ENCODE measurements around the gene SNRPD2.

Gene SNRPD2

GRCh38 chr19:45659096-45659729, 32.5 kb downstream of the SNRPD2 start:
- Histone ChIP-seq H2AK5ac (ENCODE audit: low read depth, low read length) (peak overlapping the region; percentile 58), H3K27ac (replicated peaks; ENCODE audit: low read length) (no peak overlapping the region), H2BK15ac (ENCODE audit: low read length) (no peak overlapping the region), H3K27me3 (ENCODE audit: control insufficient read depth in 3 of 3, insufficient read depth in 3 of 3, low read depth in 1 of 3, low read length in 3 of 3) (peaks cover 0 to 6% (median 0%) of the 10 kb centered on the region in 3 experiments), H3K18ac (ENCODE audit: low read length) (no peak overlapping the region), H3K4me3 (ENCODE audit: low read length in 2 of 2) (no peak overlapping the region), H3K36me3 (replicated peaks in 1 of 2; ENCODE audit: control insufficient read depth in 2 of 2, insufficient read depth in 2 of 2, low read length in 2 of 2) (no peaks in the 10 kb centered on the region), H4K91ac (ENCODE audit: low read depth, low read length, poor library complexity) (no peak overlapping the region), H4K8ac (ENCODE audit: low read depth, low read length) (no peak overlapping the region), H2BK120ac (ENCODE audit: low read depth, low read length) (no peak overlapping the region), H3K79me1 (ENCODE audit: low read depth, low read length) (no peaks in the 10 kb centered on the region), H3K14ac (ENCODE audit: low read length) (no peak overlapping the region), H3K4me2 (ENCODE audit: insufficient read depth, low read length, poor library complexity, severe bottlenecking) (no peak overlapping the region), H3K9ac (ENCODE audit: low read depth, low read length, poor library complexity) (no peak overlapping the region), H3K23ac (ENCODE audit: low read depth, low read length, poor library complexity) (no peak overlapping the region), H2BK12ac (ENCODE audit: low read length) (peak overlapping the region; percentile 82), H3K4ac (ENCODE audit: low read length) (peak overlapping the region; percentile 10), H2BK5ac (ENCODE audit: low read length) (no peak overlapping the region), H2AFZ (ENCODE audit: low read length) (no peak overlapping the region), H3K9me3 (replicated peaks in 1 of 2; ENCODE audit: control insufficient read depth in 2 of 2, insufficient read depth in 1 of 2, low read depth in 1 of 2, low read length in 2 of 2) (no peaks in the 10 kb centered on the region), H3K4me1 (ENCODE audit: control insufficient read depth in 2 of 2, insufficient read depth in 1 of 2, low read depth in 1 of 2, low read length in 2 of 2) (peaks cover 0 to 3% of the 10 kb centered on the region in 2 donors)
- no CpG with 5 or more reads among the region's 6 CpGs for WGBS, 2 donors (ENCODE audit: extremely low coverage in 2 of 2, insufficient read length in 2 of 2, insufficient replicate concordance in 1 of 2)
- DNase-seq (ENCODE audit: low spot score), result no peak

DNA sequence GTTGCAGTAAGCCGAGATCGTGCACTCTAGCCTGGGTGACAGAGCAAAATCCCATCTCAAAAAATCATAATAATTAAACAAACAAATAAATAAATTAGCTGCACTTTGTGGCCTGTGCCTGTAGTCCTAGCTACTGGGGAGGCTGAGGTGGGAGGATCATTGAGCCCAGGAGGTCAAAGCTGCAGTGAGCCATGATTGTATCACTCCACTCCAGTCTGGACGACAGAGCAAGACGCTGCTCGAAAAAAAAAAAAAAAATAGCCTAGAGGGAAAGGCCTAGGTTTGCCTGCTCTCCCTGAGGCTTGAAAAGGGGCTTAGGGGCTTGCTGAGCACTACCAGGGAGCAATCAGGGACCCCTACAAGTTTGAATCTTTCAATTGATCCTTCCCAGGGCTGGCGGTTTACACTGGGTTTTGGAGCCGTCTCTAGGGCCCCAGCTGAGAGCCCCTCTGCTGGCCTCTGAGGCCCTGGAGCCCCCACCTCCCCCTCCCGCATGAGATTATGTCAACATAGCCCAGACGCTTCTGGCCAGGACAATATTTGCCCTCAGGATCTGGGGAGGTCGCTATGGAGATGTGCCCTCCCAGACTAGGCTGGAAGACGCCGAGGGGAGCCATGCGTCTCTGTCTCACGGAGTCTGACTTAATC, 34.1 kb downstream of the SNRPD2 start:
- DNase-seq (ENCODE audit: low spot score), result no peak

DNA sequence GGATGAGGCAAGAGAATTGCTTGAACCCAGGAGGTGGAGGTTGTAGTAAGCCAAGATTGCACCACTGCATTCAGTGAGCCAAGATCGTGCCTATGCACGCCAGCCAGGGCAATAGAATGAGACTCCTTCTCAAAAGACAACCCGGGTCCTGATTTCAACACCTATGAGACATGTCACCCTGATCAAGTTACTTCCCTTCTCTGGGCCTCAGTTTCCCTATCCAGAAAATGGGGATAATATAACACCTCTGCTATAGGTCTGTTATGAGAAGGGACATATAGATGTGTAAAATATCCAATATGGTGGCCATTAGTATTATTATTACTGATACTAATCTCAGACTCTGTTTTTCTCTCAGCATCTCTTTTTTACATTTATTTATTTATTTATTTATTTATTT, 36.7 kb downstream of the SNRPD2 start:
- Histone ChIP-seq H2BK12ac (ENCODE audit: low read length) (no peak overlapping the region), H3K4ac (ENCODE audit: low read length) (no peak overlapping the region), H3K23ac (ENCODE audit: low read depth, low read length, poor library complexity) (no peak overlapping the region), H2AK5ac (ENCODE audit: low read depth, low read length) (no peak overlapping the region), H3K27ac (replicated peaks; ENCODE audit: low read length) (no peak overlapping the region), H3K79me1 (ENCODE audit: low read depth, low read length) (no peaks in the 10 kb centered on the region), H3K36me3 (replicated peaks in 1 of 2; ENCODE audit: control insufficient read depth in 2 of 2, insufficient read depth in 2 of 2, low read length in 2 of 2) (no peaks in the 10 kb centered on the region), H3K4me1 (ENCODE audit: control insufficient read depth in 2 of 2, insufficient read depth in 1 of 2, low read depth in 1 of 2, low read length in 2 of 2) (peaks cover 0 to 3% of the 10 kb centered on the region in 2 donors), H3K27me3 (ENCODE audit: control insufficient read depth in 3 of 3, insufficient read depth in 3 of 3, low read depth in 1 of 3, low read length in 3 of 3) (no peaks in the 10 kb centered on the region), H3K4me2 (ENCODE audit: insufficient read depth, low read length, poor library complexity, severe bottlenecking) (no peak overlapping the region), H2BK120ac (ENCODE audit: low read depth, low read length) (no peak overlapping the region), H4K8ac (ENCODE audit: low read depth, low read length) (no peak overlapping the region), H3K9me3 (replicated peaks in 1 of 2; ENCODE audit: control insufficient read depth in 2 of 2, insufficient read depth in 1 of 2, low read depth in 1 of 2, low read length in 2 of 2) (peaks cover 0 to 3% of the 10 kb centered on the region in 2 donors), H2AFZ (ENCODE audit: low read length) (no peak overlapping the region), H3K18ac (ENCODE audit: low read length) (no peak overlapping the region), H3K4me3 (ENCODE audit: low read length in 2 of 2) (no peak overlapping the region), H2BK15ac (ENCODE audit: low read length) (no peak overlapping the region), H2BK5ac (ENCODE audit: low read length) (no peak overlapping the region), H3K9ac (ENCODE audit: low read depth, low read length, poor library complexity) (no peak overlapping the region), H3K14ac (ENCODE audit: low read length) (no peak overlapping the region), H4K91ac (ENCODE audit: low read depth, low read length, poor library complexity) (no peak overlapping the region)
- DNase-seq (ENCODE audit: low spot score), result no peak
- no CpG with 5 or more reads among the region's 3 CpGs for WGBS, 2 donors (ENCODE audit: extremely low coverage in 2 of 2, insufficient read length in 2 of 2, insufficient replicate concordance in 1 of 2)

More for the DNA sequence above, 34.1 kb downstream of the SNRPD2 start:
- H3K18ac ChIP-seq (ENCODE audit: low read length), result peak overlapping the region; percentile 31
- no peak overlapping the region for H2BK12ac ChIP-seq (ENCODE audit: low read length)
- no CpG with 5 or more reads among the region's 14 CpGs for WGBS, 2 donors (ENCODE audit: extremely low coverage in 2 of 2, insufficient read length in 2 of 2, insufficient replicate concordance in 1 of 2)
- peaks cover 0 to 3% of the 10 kb centered on the region in 2 donors for H3K4me1 ChIP-seq (ENCODE audit: control insufficient read depth in 2 of 2, insufficient read depth in 1 of 2, low read depth in 1 of 2, low read length in 2 of 2)
- H2AK5ac ChIP-seq (ENCODE audit: low read depth, low read length), result no peak overlapping the region
- H3K23ac ChIP-seq (ENCODE audit: low read depth, low read length, poor library complexity), result no peak overlapping the region
- peaks cover 0 to 3% of the 10 kb centered on the region in 2 donors for H3K9me3 ChIP-seq (replicated peaks in 1 of 2; ENCODE audit: control insufficient read depth in 2 of 2, insufficient read depth in 1 of 2, low read depth in 1 of 2, low read length in 2 of 2)
- no peak overlapping the region for H3K27ac ChIP-seq (replicated peaks; ENCODE audit: low read length)
- no peak overlapping the region for H2BK15ac ChIP-seq (ENCODE audit: low read length)
- no peak overlapping the region for H4K8ac ChIP-seq (ENCODE audit: low read depth, low read length)
- H3K4me3 ChIP-seq (ENCODE audit: low read length in 2 of 2), result no peak overlapping the region
- peak overlapping the region; percentile 84 for H2AFZ ChIP-seq (ENCODE audit: low read length)
- H3K36me3 ChIP-seq (replicated peaks in 1 of 2; ENCODE audit: control insufficient read depth in 2 of 2, insufficient read depth in 2 of 2, low read length in 2 of 2), result no peaks in the 10 kb centered on the region
- no peaks in the 10 kb centered on the region for H3K79me1 ChIP-seq (ENCODE audit: low read depth, low read length)
- no peak overlapping the region for H4K91ac ChIP-seq (ENCODE audit: low read depth, low read length, poor library complexity)
- H2BK120ac ChIP-seq (ENCODE audit: low read depth, low read length), result no peak overlapping the region
- H3K9ac ChIP-seq (ENCODE audit: low read depth, low read length, poor library complexity), result peak overlapping the region; percentile 37
- peaks cover 0 to 6% (median 0%) of the 10 kb centered on the region in 3 experiments for H3K27me3 ChIP-seq (ENCODE audit: control insufficient read depth in 3 of 3, insufficient read depth in 3 of 3, low read depth in 1 of 3, low read length in 3 of 3)
- H2BK5ac ChIP-seq (ENCODE audit: low read length), result no peak overlapping the region
- H3K4me2 ChIP-seq (ENCODE audit: insufficient read depth, low read length, poor library complexity, severe bottlenecking), result no peak overlapping the region
- H3K4ac ChIP-seq (ENCODE audit: low read length), result no peak overlapping the region
- H3K14ac ChIP-seq (ENCODE audit: low read length), result no peak overlapping the region

- H3K4ac ChIP-seq (ENCODE audit: low read length), result no peak overlapping the region
- H4K8ac ChIP-seq (ENCODE audit: low read depth, low read length), result no peak overlapping the region
- WGBS, 2 donors (ENCODE audit: extremely low coverage in 2 of 2, insufficient read length in 2 of 2, insufficient replicate concordance in 1 of 2), result no CpG with 5 or more reads among the region's 5 CpGs
- peak overlapping the region; percentile 15 for H2AFZ ChIP-seq (ENCODE audit: low read length)
- H3K36me3 ChIP-seq (replicated peaks in 1 of 2; ENCODE audit: control insufficient read depth in 2 of 2, insufficient read depth in 2 of 2, low read length in 2 of 2), result no peaks in the 10 kb centered on the region
- no peak overlapping the region for H2BK120ac ChIP-seq (ENCODE audit: low read depth, low read length)
- peak overlapping the region; percentile 73 for H2AK5ac ChIP-seq (ENCODE audit: low read depth, low read length)
- H3K4me2 ChIP-seq (ENCODE audit: insufficient read depth, low read length, poor library complexity, severe bottlenecking), result no peak overlapping the region
- peaks cover 0 to 3% of the 10 kb centered on the region in 2 donors for H3K4me1 ChIP-seq (ENCODE audit: control insufficient read depth in 2 of 2, insufficient read depth in 1 of 2, low read depth in 1 of 2, low read length in 2 of 2)
- no peak overlapping the region for H3K9ac ChIP-seq (ENCODE audit: low read depth, low read length, poor library complexity)
- peak overlapping the region in 1 of 2 donors; percentile 11 for H3K4me3 ChIP-seq (ENCODE audit: low read length in 2 of 2)
- H3K9me3 ChIP-seq (replicated peaks in 1 of 2; ENCODE audit: control insufficient read depth in 2 of 2, insufficient read depth in 1 of 2, low read depth in 1 of 2, low read length in 2 of 2), result peaks cover 0 to 3% of the 10 kb centered on the region in 2 donors
- no peaks in the 10 kb centered on the region for H3K27me3 ChIP-seq (ENCODE audit: control insufficient read depth in 3 of 3, insufficient read depth in 3 of 3, low read depth in 1 of 3, low read length in 3 of 3)
- no peaks in the 10 kb centered on the region for H3K79me1 ChIP-seq (ENCODE audit: low read depth, low read length)
- no peak overlapping the region for H2BK12ac ChIP-seq (ENCODE audit: low read length)
- H3K23ac ChIP-seq (ENCODE audit: low read depth, low read length, poor library complexity), result no peak overlapping the region
- no peak for DNase-seq (ENCODE audit: low spot score)
- H3K14ac ChIP-seq (ENCODE audit: low read length), result no peak overlapping the region
- no peak overlapping the region for H4K91ac ChIP-seq (ENCODE audit: low read depth, low read length, poor library complexity)
- H3K27ac ChIP-seq (replicated peaks; ENCODE audit: low read length), result no peak overlapping the region
- peak overlapping the region; percentile 89 for H2BK5ac ChIP-seq (ENCODE audit: low read length)
- peak overlapping the region; percentile 19 for H2BK15ac ChIP-seq (ENCODE audit: low read length)
- no peak overlapping the region for H3K18ac ChIP-seq (ENCODE audit: low read length)
Observed at GRCh38 chr19:45653634-45654033, 38.1 kb downstream of the SNRPD2 start.
